ENCODE data around the gene FRMD4A. TPM values are rescaled to one million over a fixed set of nuclear protein-coding genes. Genes with fewer than 3 reads are reported as not detected.

FRMD4A gene
- total RNA-seq, 1 experiment from 2014 or later: 7.0 TPM

DNA sequence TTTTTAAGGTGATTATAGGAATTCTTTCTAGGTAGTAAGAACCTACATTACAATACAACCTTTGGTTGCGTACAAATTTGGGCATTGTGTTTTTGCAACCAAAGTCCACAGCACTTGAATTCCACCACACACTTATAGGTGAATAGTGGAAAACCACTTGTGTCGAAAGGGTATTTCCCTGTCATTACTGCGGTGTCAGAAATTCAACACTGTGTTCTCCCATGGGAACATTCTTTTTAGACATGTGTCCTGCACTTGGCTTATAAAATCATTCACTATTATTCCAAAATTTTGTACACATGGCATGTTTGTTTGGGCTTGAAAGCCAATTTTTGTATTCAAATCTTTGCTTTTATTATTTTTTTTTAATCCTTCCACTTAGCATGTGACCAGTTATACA is 410.3 kb downstream of the FRMD4A start:
- no peak for DNase-seq
- peaks cover 2% of the 10 kb centered on the region for H3K9me3 Mint-ChIP-seq (ENCODE audit: low read depth, unreplicated experiment)
- no peak overlapping the region for H3K27ac Mint-ChIP-seq (ENCODE audit: unreplicated experiment)
- intact Hi-C loops (cut with micrococcal nuclease; ENCODE audit: unreplicated experiment): no loop called here
- BruUV-seq (replicated peaks): no TSS peak
- CTCF ChIA-PET: no interaction called here
- H3K27me3 Mint-ChIP-seq (ENCODE audit: unreplicated experiment): no peaks in the 10 kb centered on the region
- TF ChIP-seq, protein P1, sequence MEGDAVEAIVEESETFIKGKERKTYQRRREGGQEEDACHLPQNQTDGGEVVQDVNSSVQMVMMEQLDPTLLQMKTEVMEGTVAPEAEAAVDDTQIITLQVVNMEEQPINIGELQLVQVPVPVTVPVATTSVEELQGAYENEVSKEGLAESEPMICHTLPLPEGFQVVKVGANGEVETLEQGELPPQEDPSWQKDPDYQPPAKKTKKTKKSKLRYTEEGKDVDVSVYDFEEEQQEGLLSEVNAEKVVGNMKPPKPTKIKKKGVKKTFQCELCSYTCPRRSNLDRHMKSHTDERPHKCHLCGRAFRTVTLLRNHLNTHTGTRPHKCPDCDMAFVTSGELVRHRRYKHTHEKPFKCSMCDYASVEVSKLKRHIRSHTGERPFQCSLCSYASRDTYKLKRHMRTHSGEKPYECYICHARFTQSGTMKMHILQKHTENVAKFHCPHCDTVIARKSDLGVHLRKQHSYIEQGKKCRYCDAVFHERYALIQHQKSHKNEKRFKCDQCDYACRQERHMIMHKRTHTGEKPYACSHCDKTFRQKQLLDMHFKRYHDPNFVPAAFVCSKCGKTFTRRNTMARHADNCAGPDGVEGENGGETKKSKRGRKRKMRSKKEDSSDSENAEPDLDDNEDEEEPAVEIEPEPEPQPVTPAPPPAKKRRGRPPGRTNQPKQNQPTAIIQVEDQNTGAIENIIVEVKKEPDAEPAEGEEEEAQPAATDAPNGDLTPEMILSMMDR (IDR thresholded peaks at IDR 0.05; ENCODE audit: unreplicated experiment): no peak
- H3K4me1 Mint-ChIP-seq (ENCODE audit: low read depth, unreplicated experiment): no peaks in the 10 kb centered on the region
- H3K4me3 Mint-ChIP-seq (ENCODE audit: low read depth, unreplicated experiment): no peak overlapping the region
- no peaks in the 10 kb centered on the region for H3K36me3 Mint-ChIP-seq (ENCODE audit: insufficient read depth, unreplicated experiment)

DNA sequence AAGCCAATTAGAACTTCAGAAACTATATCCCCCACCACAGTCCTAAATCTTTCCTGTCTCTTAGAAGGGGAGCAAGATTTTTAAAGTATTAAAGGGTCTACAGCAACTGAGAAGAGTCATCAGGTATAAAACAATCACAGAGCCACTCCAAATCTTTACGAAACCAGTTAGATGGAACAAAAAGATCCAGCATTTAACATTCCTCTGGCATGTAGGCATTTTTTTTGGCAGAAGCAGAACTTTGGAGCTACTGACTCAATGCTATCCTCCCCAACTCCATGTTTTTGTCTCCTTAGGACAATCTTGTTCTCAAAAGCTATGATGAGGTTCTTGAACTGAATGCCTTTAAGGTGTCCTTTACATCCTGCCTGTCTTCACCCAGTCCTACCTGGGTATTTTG is 410.7 kb downstream of the FRMD4A start:
- no TSS peak for BruUV-seq (replicated peaks)
- Mint-ChIP-seq H3K36me3 (ENCODE audit: insufficient read depth, unreplicated experiment) (peaks cover 4% of the 10 kb centered on the region), H3K27me3 (ENCODE audit: unreplicated experiment) (no peaks in the 10 kb centered on the region), H3K4me1 (ENCODE audit: low read depth, unreplicated experiment) (no peaks in the 10 kb centered on the region), H3K27ac (ENCODE audit: unreplicated experiment) (no peak overlapping the region), H3K9me3 (ENCODE audit: low read depth, unreplicated experiment) (peaks cover 2% of the 10 kb centered on the region), H3K4me3 (ENCODE audit: low read depth, unreplicated experiment) (no peak overlapping the region)
- no peak for DNase-seq
- TF ChIP-seq, protein P1 (IDR thresholded peaks at IDR 0.05; ENCODE audit: unreplicated experiment): no peak
- CTCF ChIA-PET: no interaction called here
- intact Hi-C loops (cut with micrococcal nuclease; ENCODE audit: unreplicated experiment): no loop called here

DNA sequence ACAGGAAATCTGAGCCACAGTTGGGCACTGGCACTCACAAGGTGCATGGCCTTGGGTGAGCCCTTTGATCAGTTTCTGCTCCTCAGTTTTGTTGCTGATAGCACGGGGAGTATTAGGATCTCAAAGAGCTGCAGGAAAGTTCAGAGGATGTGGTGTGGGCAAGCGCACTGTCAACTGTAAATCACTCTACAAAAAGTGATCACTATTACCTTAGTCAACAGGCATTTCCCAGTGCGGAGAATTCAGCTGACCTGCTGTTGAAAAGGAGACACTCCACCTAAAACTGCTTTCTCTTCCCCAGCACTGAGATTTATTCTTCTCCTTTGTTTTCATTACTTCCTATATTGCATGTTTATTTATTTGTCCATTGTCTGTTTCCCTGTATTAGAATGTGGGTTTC is 412.9 kb downstream of the FRMD4A start:
- no peak overlapping the region for H3K4me3 Mint-ChIP-seq (ENCODE audit: low read depth, unreplicated experiment)
- intact Hi-C loops (cut with micrococcal nuclease; ENCODE audit: unreplicated experiment): no loop called here
- H3K27ac Mint-ChIP-seq (ENCODE audit: unreplicated experiment): no peak overlapping the region
- DNase-seq: no peak
- no peaks in the 10 kb centered on the region for H3K4me1 Mint-ChIP-seq (ENCODE audit: low read depth, unreplicated experiment)
- no peaks in the 10 kb centered on the region for H3K27me3 Mint-ChIP-seq (ENCODE audit: unreplicated experiment)
- CTCF ChIA-PET: no interaction called here
- no TSS peak for BruUV-seq (replicated peaks)
- TF ChIP-seq, protein P1 (IDR thresholded peaks at IDR 0.05; ENCODE audit: unreplicated experiment): no peak
- peaks cover 6% of the 10 kb centered on the region for H3K36me3 Mint-ChIP-seq (ENCODE audit: insufficient read depth, unreplicated experiment)
- peaks cover 2% of the 10 kb centered on the region for H3K9me3 Mint-ChIP-seq (ENCODE audit: low read depth, unreplicated experiment)

DNA sequence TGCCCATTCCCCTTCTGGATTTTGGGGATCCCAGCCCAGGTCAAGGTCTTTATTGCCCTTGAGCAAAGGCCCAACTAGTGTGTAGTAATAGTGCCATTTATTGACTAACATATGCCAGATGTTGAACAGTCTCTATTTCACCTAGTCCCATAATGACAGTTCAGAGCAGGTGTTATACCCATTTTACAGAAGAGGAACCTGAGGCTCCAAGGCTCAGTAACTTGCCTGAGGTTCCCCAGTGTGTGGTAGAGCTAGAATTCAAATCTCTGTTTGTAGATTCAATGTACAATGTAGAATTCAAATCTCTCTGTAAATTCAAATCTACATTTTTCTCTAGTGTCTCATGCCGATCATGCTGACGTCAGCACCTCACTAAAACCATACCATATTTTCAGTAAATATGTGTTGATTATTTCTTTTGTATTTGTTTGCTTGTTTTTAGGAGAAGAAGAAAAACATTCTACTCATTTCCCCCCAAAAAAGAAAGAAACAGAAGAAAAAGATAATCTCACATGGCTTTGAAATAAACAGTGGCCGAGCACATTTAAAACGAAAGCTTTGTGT is 414.3 kb downstream of the FRMD4A start:
- intact Hi-C loops (cut with micrococcal nuclease; ENCODE audit: unreplicated experiment): no loop called here
- Mint-ChIP-seq H3K36me3 (ENCODE audit: insufficient read depth, unreplicated experiment) (peaks cover 6% of the 10 kb centered on the region), H3K27me3 (ENCODE audit: unreplicated experiment) (no peaks in the 10 kb centered on the region), H3K27ac (ENCODE audit: unreplicated experiment) (no peak overlapping the region), H3K9me3 (ENCODE audit: low read depth, unreplicated experiment) (peaks cover 2% of the 10 kb centered on the region), H3K4me3 (ENCODE audit: low read depth, unreplicated experiment) (no peak overlapping the region), H3K4me1 (ENCODE audit: low read depth, unreplicated experiment) (no peaks in the 10 kb centered on the region)
- BruUV-seq (replicated peaks): no TSS peak
- TF ChIP-seq, protein P1 (IDR thresholded peaks at IDR 0.05; ENCODE audit: unreplicated experiment): no peak
- CTCF ChIA-PET: no interaction called here
- DNase-seq: no peak
